HG02642 (cell line): ENCODE results near the gene SOAT2.

Source experiments
- ATAC-seq: cut with Tn5 transposase; IDR thresholded peaks from one replicate; pipeline ENCODE4 v1.9.1; 2021; ENCODE audit warnings: mild to moderate bottlenecking; ENCODE audit not compliant: unreplicated experiment, poor library complexity

SOAT2 gene

GRCh38 chr12:53173085-53173715 lies 69.9 kb downstream of the SOAT2 start:
- no peak for ATAC-seq
